GM23338 (cell line): ENCODE results near the gene SMOC2. TPM values are rescaled to one million over a fixed set of nuclear protein-coding genes. Genes with fewer than 3 reads are reported as not detected.

Source experiments
- ATAC-seq: fragments of 200-7000 bp; cut with Tn5 transposase; 3 replicates; pipeline ENCODE4 v1.9.1; 2020
- DNase-seq: peaks from one replicate; pipeline ENCODE4 v3.0.0-alpha.2; 2015; ENCODE audit warnings: low spot score
- H2AFZ ChIP-seq: fragments of 200-600 bp; sonication (generic); 2 replicates; pipeline ENCODE4 v1.8.0; 2016; ENCODE audit warnings: antibody characterized with exemption, mild to moderate bottlenecking, moderate library complexity
- H3F3A ChIP-seq: fragments of 200-600 bp; sonication (generic); replicated peaks from 2 replicates; pipeline ENCODE4 v1.8.0; 2017; ENCODE audit warnings: antibody characterized with exemption, mixed run types, low read depth
- H3K27ac ChIP-seq: fragments of 200-600 bp; sonication (generic); 2 replicates; pipeline ENCODE4 v1.6.1; 2016; ENCODE audit warnings: low read depth
- H3K27me3 ChIP-seq: fragments of 200-600 bp; sonication (generic); 2 replicates; pipeline ENCODE4 v1.8.0; 2016; ENCODE audit warnings: mild to moderate bottlenecking, mixed run types, moderate library complexity; ENCODE audit not compliant: insufficient read depth
- H3K36me3 ChIP-seq: fragments of 200-600 bp; sonication (generic); 2 replicates; pipeline ENCODE4 v1.8.0; 2016; ENCODE audit warnings: mild to moderate bottlenecking; ENCODE audit not compliant: insufficient read depth
- H3K4me1 ChIP-seq: fragments of 200-600 bp; sonication (generic); 2 replicates; pipeline ENCODE4 v1.8.0; 2016; ENCODE audit warnings: mild to moderate bottlenecking, moderate library complexity; ENCODE audit not compliant: insufficient read depth
- H3K4me2 ChIP-seq: fragments of 200-600 bp; sonication (generic); 2 replicates; pipeline ENCODE4 v1.7.1; 2017; ENCODE audit warnings: mixed run types
- H3K4me3 ChIP-seq: fragments of 200-600 bp; sonication (generic); 2 replicates; pipeline ENCODE4 v1.6.1; 2016; ENCODE audit warnings: mixed run types
- H3K79me2 ChIP-seq: fragments of 200-600 bp; sonication (generic); replicated peaks from 2 replicates; pipeline ENCODE4 v1.8.0; 2017; ENCODE audit warnings: mild to moderate bottlenecking; ENCODE audit not compliant: insufficient read depth
- H3K9me2 ChIP-seq: fragments of 200-600 bp; sonication (generic); 2 replicates; pipeline ENCODE4 v1.8.0; 2017; ENCODE audit not compliant: insufficient read depth
- H4K20me1 ChIP-seq: fragments of 200-600 bp; sonication (generic); replicated peaks from 2 replicates; pipeline ENCODE4 v1.8.0; 2017; ENCODE audit warnings: mild to moderate bottlenecking; ENCODE audit not compliant: insufficient read depth
- H3K27ac Mint-ChIP-seq: 2 replicates; pipeline ENCODE4 v1.8.0; 2020; ENCODE audit warnings: inconsistent platforms, mild to moderate bottlenecking, moderate library complexity, mixed read lengths
- H3K27me3 Mint-ChIP-seq: 3 replicates; pipeline ENCODE4 v1.8.0; 2022; ENCODE audit warnings: low read depth, mild to moderate bottlenecking, moderate library complexity, mixed read lengths, inconsistent platforms; ENCODE audit not compliant: insufficient read depth, poor library complexity
- H3K36me3 Mint-ChIP-seq: 3 replicates; pipeline ENCODE4 v1.8.0; 2021; ENCODE audit warnings: low read depth, mild to moderate bottlenecking, inconsistent platforms, moderate library complexity, mixed read lengths
- H3K4me1 Mint-ChIP-seq: 3 replicates; pipeline ENCODE4 v1.8.0; 2020; ENCODE audit warnings: mild to moderate bottlenecking, inconsistent platforms, mixed read lengths
- H3K4me3 Mint-ChIP-seq: 3 replicates; pipeline ENCODE4 v1.8.0; 2021; ENCODE audit warnings: moderate library complexity, mild to moderate bottlenecking, inconsistent platforms, mixed read lengths
- H3K9me3 Mint-ChIP-seq: 3 replicates; pipeline ENCODE4 v1.8.0; 2020; ENCODE audit warnings: moderate library complexity, mild to moderate bottlenecking, inconsistent platforms, mixed read lengths
- CREB1 ChIP-seq: fragments of 250-450 bp; sonication (Bioruptor Pico); IDR thresholded peaks from 2 replicates; pipeline ENCODE4 v1.5.0; 2020; ENCODE audit warnings: low read depth, mild to moderate bottlenecking, moderate library complexity
- EZH2 ChIP-seq: fragments of 200-600 bp; sonication (generic); IDR thresholded peaks from one replicate; pipeline ENCODE4 v1.8.0; 2017; ENCODE audit warnings: antibody characterized with exemption, mild to moderate bottlenecking, low read depth; ENCODE audit not compliant: unreplicated experiment
- EZH2phosphoT487 ChIP-seq: fragments of 200-600 bp; sonication (generic); IDR thresholded peaks from one replicate; pipeline ENCODE4 v1.8.1; 2018; ENCODE audit warnings: antibody characterized with exemption; ENCODE audit not compliant: unreplicated experiment
- JUNB ChIP-seq: IDR thresholded peaks from one replicate; pipeline ENCODE4 v1.6.1; 2016; ENCODE audit warnings: antibody characterized with exemption; ENCODE audit not compliant: unreplicated experiment
- NANOG ChIP-seq: IDR thresholded peaks from 2 replicates; pipeline ENCODE4 v1.6.1; 2016; ENCODE audit warnings: antibody characterized with exemption, borderline replicate concordance
- POLR2AphosphoS5 ChIP-seq: IDR thresholded peaks from 2 replicates; pipeline ENCODE4 v1.6.1; 2016; ENCODE audit warnings: antibody characterized with exemption, low read depth
- STAT1 ChIP-seq: IDR thresholded peaks from one replicate; pipeline ENCODE4 v1.6.1; 2016; ENCODE audit warnings: antibody characterized with exemption; ENCODE audit not compliant: unreplicated experiment
- ZNF114 ChIP-seq: fragments of 250-450 bp; sonication (Bioruptor Pico); IDR thresholded peaks from 2 replicates; pipeline ENCODE4 v1.5.0; 2020; ENCODE audit warnings: mild to moderate bottlenecking, moderate library complexity
- ZNF331 ChIP-seq: fragments of 250-450 bp; sonication (Bioruptor Pico); IDR thresholded peaks from 2 replicates; pipeline ENCODE4 v1.5.0; 2020; ENCODE audit warnings: low read depth, mild to moderate bottlenecking, moderate library complexity
- ZNF462 ChIP-seq: fragments of 250-450 bp; sonication (Bioruptor Pico); IDR thresholded peaks from 2 replicates; pipeline ENCODE4 v1.5.0; 2020; ENCODE audit warnings: mild to moderate bottlenecking, moderate library complexity
- polyA plus RNA-seq: library from polyadenylated mRNA; unstranded; fragments of >200 nt; fragmentation: Nextera tagmentation; extraction: Ambion mirVana; gene quantifications from 2 replicates; pipeline ENCODE4 v1.2.1, GENCODE V29; 2016
- total RNA-seq: library from RNA; depleted of rRNA; stranded (reverse); fragments of >200 nt; shearing (Covaris generic); gene quantifications from 2 replicates; pipeline ENCODE4 v1.2.3, GENCODE V29; 2014
- TF ChIP-seq, protein P1 (sequence below): IDR thresholded peaks from one replicate; pipeline ENCODE4 v1.6.1; 2018; ENCODE audit warnings: antibody characterized with exemption; ENCODE audit not compliant: unreplicated experiment
- TF ChIP-seq, protein P2 (sequence below), 2 experiments: fragments of 200-600 bp in 1 of 2; sonication (generic) in 1 of 2; conservative IDR thresholded peaks; 2 replicates each; pipeline versions ENCODE4 v1.5.1 to v1.6.1; 2016 to 2017; ENCODE audit warnings: antibody characterized with exemption in 2 of 2, low read depth in 2 of 2, mild to moderate bottlenecking in 2 of 2, moderate library complexity in 1 of 2
- TF ChIP-seq, protein P3 (sequence below): IDR thresholded peaks from 2 replicates; pipeline ENCODE4 v1.6.1; 2016; ENCODE audit warnings: antibody characterized with exemption

Gene SMOC2
- total and polyA plus RNA-seq, 2 experiments from 2014 or later = 4.3 to 6.5 TPM

- Histone ChIP-seq H2AFZ (no peak overlapping the region), H3K79me2 (no peaks in the 10 kb centered on the region), H3K4me3 (no peak overlapping the region), H4K20me1 (no peaks in the 10 kb centered on the region), H3F3A (no peaks in the 10 kb centered on the region), H3K36me3 (no peaks in the 10 kb centered on the region), H3K4me1 (peaks cover 10% of the 10 kb centered on the region; the same call in 1 of the 2 replicates), H3K4me2 (no peak overlapping the region), H3K27ac (no peak overlapping the region), H3K9me2 (no peaks in the 10 kb centered on the region), H3K27me3 (no peaks in the 10 kb centered on the region)
- no peak for TF ChIP-seq STAT1
- no peak for TF ChIP-seq EZH2
- TF ChIP-seq, protein P1, sequence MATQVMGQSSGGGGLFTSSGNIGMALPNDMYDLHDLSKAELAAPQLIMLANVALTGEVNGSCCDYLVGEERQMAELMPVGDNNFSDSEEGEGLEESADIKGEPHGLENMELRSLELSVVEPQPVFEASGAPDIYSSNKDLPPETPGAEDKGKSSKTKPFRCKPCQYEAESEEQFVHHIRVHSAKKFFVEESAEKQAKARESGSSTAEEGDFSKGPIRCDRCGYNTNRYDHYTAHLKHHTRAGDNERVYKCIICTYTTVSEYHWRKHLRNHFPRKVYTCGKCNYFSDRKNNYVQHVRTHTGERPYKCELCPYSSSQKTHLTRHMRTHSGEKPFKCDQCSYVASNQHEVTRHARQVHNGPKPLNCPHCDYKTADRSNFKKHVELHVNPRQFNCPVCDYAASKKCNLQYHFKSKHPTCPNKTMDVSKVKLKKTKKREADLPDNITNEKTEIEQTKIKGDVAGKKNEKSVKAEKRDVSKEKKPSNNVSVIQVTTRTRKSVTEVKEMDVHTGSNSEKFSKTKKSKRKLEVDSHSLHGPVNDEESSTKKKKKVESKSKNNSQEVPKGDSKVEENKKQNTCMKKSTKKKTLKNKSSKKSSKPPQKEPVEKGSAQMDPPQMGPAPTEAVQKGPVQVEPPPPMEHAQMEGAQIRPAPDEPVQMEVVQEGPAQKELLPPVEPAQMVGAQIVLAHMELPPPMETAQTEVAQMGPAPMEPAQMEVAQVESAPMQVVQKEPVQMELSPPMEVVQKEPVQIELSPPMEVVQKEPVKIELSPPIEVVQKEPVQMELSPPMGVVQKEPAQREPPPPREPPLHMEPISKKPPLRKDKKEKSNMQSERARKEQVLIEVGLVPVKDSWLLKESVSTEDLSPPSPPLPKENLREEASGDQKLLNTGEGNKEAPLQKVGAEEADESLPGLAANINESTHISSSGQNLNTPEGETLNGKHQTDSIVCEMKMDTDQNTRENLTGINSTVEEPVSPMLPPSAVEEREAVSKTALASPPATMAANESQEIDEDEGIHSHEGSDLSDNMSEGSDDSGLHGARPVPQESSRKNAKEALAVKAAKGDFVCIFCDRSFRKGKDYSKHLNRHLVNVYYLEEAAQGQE = no peak
- TF ChIP-seq, protein P2, sequence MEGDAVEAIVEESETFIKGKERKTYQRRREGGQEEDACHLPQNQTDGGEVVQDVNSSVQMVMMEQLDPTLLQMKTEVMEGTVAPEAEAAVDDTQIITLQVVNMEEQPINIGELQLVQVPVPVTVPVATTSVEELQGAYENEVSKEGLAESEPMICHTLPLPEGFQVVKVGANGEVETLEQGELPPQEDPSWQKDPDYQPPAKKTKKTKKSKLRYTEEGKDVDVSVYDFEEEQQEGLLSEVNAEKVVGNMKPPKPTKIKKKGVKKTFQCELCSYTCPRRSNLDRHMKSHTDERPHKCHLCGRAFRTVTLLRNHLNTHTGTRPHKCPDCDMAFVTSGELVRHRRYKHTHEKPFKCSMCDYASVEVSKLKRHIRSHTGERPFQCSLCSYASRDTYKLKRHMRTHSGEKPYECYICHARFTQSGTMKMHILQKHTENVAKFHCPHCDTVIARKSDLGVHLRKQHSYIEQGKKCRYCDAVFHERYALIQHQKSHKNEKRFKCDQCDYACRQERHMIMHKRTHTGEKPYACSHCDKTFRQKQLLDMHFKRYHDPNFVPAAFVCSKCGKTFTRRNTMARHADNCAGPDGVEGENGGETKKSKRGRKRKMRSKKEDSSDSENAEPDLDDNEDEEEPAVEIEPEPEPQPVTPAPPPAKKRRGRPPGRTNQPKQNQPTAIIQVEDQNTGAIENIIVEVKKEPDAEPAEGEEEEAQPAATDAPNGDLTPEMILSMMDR (conservative IDR thresholded peaks at IDR 0.05; ENCODE audit: low read depth in 2 of 2) = no peak
- no peak for TF ChIP-seq NANOG
- no peak for TF ChIP-seq ZNF462 (CRISPR knock-in tag)
- TF ChIP-seq POLR2AphosphoS5 = no peak
- no peak for TF ChIP-seq JUNB
- TF ChIP-seq CREB1 (CRISPR knock-in tag) = no peak
- TF ChIP-seq, protein P3, sequence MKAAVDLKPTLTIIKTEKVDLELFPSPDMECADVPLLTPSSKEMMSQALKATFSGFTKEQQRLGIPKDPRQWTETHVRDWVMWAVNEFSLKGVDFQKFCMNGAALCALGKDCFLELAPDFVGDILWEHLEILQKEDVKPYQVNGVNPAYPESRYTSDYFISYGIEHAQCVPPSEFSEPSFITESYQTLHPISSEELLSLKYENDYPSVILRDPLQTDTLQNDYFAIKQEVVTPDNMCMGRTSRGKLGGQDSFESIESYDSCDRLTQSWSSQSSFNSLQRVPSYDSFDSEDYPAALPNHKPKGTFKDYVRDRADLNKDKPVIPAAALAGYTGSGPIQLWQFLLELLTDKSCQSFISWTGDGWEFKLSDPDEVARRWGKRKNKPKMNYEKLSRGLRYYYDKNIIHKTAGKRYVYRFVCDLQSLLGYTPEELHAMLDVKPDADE = no peak
- TF ChIP-seq EZH2phosphoT487 = no peak
- TF ChIP-seq ZNF114 (CRISPR knock-in tag) = no peak
- no peak for TF ChIP-seq ZNF331 (CRISPR knock-in tag)
- ATAC-seq (peak; percentile 81), DNase-seq (peak; percentile 45)
- H3K4me3 Mint-ChIP-seq = no peak overlapping the region
- peaks cover 9% of the 10 kb centered on the region; the same call in 2 of the 3 replicates for H3K9me3 Mint-ChIP-seq
- H3K27me3 Mint-ChIP-seq = peaks cover 6% of the 10 kb centered on the region
- H3K36me3 Mint-ChIP-seq = peaks cover 8% of the 10 kb centered on the region
- peaks cover 46% of the 10 kb centered on the region for H3K4me1 Mint-ChIP-seq
- no peak overlapping the region for H3K27ac Mint-ChIP-seq
These were observed 195.4 kb downstream of the SMOC2 start for GRCh38 chr6:168636147-168637004.
